Stimulated activated CD4-positive, alpha-beta T cell treated with anti-CD3 and anti-CD28 coated beads, Interleukin-4, amount 100 ng/mL, for 24 hours (primary cell): ENCODE measurements around the gene LYL1.

ENCODE experiments used
- DNase-seq: peaks from one replicate; pipeline ENCODE4 v3.0.0-alpha.2; 2020

LYL1 gene

DNA sequence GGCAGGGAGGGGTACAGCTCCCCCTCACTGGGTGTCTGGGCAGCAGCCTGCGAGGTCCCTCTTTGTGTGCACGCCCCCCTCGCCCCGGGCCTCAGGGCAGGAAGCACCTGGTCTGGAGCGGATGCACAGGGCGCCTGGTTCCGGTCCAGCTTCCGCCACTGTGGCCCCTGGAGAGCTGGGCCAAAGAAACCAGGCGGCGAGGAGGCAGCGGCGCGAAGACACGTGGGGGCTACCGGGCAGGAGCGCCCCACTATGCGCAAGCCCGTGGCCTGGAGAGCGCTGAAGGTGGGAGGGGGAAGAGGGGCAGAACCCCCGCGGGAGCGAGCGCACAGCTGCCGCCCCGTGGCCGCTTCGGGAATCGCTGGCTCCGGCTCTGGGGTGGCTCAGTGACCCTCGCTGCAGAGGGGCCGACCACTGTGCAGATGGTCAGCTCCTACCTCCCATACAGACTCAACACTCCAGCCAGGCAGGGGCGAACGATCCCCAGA lies 1.7 kb upstream of the LYL1 start:
- DNase-seq = peak; percentile 66

DNA sequence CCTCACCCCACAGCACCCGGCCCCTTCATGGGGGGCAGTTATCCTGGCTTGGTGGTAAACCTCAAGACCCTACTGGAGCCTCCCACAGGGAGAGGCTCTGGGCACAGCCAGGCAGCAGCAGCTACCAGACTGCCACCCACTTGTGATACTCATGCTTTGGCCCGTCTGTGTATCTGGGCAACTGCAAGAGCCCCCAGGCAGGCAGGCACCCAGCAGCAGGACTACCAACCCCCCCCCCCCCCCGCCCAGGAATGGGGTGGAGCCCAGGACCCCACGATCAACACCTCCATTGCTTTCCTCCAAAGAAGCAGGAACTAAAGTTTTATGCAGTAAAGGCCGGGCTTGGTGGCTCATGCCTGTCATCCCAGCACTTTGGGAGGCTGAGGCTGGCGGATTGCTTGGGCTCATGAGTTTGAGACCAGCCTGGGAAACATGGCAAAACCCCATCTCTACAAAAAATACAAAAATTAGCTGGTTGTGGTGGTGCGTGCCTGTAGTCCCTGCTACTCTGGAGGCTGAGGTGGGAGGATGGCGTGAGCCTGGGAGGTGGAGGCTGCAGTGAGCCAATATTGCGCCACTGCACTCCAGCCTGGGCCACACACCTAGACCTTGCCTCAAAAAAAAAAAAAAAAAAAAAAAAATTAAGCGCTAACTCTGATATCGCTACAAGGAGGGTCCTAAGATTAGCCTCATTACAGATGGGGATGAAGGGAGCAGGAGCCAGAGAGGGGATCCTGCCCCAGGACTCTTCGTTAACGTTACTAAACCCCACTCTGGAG lies 1.1 kb upstream of the LYL1 start:
- DNase-seq = no peak

DNA sequence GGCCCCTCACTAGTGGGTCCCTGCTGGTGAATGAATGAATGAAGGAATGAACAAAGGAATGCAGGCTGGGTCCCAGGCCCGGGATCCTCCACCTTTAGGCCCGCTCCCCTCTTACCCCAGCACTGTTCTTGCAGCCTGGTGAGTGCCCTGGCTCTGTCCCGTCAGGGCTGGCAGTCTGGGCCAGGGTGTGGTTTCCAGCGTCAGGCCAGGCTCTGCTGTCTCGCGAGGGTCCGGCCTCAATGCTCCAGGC lies 317 bp downstream of the LYL1 start:
- no peak for DNase-seq

DNA sequence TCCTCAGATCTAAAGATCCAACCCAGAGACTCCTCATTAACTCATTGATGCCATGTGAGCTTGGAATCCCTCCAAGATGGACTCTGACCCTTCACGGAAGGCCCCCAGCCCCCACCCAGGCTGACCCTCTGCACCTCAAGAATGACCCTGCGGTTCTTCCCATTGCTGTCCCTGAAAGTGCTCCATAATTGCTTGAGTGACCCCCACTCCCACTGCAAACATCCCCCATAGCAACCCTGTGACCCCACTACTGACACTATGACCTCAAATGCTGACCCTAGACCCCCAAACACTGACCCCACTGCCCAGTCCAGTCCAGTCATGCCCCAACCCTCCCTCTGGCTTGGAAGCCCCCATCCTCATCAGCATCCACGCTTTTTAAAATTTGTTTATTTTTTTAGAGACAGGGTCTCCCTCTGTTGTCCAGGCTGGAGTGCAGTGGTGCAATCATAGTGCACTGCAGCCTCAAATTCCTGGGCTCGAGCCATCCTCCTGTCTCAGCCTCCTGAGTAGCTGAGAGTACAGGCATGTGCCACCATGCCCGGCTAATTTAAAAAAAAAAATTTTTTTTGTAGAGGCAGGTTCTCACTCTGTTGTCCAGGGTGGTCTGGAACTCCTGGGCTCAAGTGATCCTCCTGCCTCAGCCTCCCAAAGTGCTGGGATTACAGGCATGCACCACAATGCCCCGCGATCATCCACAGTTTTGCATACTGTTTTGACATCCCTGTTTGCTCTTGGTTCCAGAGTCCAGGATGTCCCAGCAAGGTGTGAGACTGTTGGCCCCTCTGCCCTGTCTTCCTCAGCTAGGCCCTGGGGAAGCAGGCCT lies 855 bp downstream of the LYL1 start:
- DNase-seq = no peak

DNA sequence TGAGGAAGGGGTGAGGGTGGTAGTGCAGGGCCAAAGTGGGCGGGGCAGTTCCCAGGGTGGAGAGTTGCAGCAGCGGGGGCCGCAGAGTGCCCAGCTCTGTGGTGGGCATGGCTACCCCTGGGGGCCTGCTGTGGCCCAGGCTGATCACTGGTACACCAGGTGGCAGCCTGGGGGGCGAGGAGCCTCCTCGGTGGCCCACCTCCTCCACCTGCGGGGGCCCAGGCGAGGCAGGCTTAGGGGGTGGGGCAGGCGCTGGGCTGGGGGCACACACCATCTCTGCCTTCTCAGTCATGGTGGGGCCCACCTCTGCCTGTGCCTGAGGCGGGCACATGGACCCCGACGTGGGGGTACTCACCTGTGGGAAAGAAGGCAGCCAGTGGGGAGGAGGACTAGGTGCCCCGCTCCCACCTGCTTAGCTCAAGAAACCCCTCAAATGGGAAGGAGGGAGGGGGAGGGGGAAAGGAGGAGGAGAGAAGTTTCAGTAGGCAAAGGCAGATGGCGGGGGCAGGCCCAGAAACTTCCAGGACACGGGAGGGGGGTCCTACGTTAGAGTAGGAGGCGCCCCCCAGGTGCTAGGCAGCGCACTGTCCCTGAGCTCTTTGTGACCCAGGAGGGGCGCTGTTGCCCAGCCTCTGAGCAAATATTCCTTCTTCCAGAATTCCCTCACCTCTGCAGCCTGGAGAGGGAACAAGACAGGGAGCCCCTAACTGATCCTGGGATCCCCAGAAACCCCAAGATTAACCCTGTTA lies 1.6 kb downstream of the LYL1 start:
- DNase-seq = no peak

DNA sequence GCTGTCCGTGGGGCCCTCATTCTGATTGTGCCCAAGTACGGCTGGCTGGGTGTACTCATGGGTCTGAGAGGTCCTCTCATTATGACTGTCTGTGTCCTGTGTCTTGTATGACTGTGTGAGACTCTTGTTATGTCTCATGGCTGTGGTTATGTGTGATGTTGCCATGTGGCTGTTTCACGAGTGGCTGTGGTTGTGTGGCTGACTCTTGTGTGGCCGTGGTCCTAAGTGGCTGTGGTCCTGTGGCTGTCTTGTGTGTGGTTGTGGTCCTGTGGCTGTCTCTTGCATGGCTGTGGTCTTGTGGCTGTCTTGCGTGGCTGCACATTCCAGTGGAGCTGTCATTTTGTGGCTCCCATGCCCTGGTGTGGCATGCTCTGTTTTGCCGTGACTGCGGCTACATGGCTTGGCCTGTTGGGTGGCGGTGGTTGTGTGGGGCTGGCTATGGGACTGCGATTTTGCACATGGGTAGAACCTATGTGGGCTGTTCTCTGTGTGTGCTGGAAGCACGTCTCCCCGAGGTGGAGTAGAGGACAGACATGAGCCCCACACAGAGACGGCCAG lies 2.5 kb downstream of the LYL1 start:
- DNase-seq = peak; percentile 73

DNA sequence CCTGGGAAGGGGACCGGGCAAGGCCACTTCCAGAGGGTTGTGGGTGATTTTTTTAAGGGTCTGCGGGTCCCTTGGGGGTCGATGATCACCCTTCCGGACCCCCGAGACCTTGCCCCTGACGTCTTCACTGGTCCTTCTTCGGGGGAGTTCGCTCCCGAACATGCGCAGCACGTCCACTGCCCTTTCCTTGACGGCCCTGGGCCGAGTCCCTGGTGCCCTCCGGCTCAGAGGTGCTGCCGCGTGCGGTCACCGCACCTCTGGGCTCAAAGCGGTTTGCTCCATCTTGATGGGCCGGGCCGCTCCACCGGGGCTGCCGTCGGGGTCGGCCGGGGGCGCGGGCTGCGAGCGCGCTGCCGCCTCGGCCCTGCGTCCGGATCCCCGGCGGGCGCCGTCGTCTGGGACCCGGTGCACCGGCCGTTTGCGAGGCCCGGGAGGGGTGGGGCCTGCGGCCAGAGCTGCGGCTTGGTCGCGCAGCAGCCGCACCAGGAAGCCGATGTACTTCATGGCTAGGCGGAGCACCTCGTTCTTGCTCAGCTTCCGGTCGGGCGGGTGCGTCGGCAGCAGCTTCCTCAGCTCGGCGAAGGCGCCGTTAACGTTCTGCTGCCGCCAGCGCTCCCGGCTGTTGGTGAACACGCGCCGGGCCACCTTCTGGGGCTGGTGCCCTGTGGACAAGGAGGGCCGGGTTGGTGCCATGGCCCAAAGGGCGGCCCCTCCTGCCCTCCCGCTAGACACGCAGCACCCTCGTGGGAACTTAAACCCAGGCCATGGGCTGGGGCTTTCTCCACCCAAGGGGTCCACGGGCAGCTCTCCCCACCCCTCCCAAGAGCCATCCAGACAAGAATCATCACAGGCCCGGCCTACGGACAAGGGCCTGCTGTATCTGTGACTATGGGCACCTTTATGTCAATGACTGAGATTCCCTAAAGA lies 3.3 kb downstream of the LYL1 start:
- DNase-seq = peak; percentile 76

DNA sequence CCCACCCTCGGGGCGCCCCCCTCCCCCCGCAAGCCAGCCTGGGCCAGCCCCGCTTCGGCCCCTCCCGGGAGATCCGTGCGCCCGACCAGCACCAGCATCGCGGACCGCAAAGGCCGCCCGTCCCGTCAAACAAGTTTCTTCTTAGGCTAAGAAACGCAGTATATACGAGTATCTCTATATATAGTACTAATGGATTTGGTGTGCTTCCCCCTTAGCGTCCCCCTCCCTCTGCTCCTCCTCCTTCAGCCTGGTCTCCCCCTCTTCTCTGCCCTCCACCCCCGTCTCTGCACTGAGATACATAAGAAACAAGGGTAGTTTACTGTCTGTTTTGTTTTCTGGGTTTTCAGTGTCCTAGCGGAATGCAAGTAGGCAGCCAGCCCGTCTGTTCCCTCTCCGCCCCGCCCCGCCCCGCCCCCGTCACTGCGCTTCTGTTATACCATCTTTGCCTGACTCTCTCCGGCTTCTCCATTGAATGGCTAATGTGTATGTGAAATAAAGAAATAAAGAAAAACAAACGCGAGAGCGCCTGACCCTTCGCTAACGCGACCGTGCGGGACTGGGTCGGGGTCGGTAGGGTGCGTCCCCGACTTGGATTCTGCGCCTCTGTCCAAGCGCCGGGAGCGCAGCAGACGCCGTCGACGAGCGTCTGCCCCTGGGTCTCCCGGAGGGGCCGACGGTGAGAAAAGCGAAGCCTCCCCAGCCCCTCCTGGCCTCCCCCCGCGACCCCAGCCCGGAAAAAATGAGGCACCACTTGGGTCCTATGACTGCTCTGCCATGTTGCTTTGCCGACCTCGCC lies 4.2 kb downstream of the LYL1 start:
- no peak for DNase-seq

DNA sequence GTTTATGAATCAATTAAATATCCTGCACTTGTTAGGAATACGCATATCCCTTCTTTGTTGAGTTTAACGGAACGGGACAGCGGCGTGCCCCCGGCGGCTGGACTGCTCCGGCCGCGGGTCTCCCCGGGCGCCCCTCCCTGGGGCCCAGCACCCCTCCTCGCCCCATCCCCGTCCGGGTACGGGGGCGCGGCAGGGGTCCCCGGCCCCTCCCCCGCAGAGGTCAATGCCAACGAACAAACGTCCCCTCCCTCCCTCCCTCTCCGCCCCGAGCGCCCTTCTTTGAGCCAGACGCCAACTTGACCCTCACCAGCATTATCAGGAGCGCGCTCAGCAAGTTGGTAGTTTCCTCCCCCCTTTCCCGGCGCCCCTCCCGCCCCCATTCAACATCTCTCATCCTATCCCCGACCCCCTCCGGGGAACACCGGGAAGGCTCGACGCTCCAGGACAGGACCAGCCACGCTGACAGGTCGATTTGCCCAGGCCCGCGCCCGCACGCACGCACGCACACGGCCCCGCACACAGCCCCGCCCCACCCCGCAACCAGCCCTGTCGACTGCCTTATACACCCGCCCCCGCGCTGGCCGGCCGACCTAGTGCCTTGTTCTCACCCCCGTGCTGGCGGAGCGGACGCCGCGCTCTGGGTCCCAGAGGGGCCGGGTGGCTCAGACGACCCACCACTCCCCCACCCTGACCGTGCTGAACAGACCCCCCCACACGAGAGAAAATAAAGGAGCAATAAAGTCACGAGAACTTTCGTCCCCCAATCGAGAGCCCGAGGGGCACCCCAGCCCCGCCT lies 5.0 kb downstream of the LYL1 start:
- DNase-seq = no peak

DNA sequence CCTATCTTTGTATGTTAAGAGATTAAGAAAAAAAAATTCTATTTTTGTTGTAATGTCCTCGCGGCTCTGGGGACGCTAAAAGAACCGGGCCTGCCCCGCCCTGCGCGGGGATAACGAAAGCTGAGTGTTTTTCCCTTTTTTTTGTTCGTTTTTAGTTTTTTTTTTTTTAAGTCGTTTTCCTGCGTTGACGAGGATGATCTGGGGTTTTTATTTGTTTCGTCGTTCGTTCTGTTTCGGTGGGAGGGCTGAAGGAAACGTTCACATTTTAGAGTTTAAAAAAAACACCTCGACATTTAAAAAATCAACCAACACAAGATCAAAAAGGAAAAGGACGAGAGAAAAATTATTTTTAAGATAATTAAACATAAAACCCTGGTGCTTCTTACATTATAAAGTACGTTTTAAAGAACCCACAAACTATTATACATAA lies 5.6 kb downstream of the LYL1 start:
- no peak for DNase-seq

DNA sequence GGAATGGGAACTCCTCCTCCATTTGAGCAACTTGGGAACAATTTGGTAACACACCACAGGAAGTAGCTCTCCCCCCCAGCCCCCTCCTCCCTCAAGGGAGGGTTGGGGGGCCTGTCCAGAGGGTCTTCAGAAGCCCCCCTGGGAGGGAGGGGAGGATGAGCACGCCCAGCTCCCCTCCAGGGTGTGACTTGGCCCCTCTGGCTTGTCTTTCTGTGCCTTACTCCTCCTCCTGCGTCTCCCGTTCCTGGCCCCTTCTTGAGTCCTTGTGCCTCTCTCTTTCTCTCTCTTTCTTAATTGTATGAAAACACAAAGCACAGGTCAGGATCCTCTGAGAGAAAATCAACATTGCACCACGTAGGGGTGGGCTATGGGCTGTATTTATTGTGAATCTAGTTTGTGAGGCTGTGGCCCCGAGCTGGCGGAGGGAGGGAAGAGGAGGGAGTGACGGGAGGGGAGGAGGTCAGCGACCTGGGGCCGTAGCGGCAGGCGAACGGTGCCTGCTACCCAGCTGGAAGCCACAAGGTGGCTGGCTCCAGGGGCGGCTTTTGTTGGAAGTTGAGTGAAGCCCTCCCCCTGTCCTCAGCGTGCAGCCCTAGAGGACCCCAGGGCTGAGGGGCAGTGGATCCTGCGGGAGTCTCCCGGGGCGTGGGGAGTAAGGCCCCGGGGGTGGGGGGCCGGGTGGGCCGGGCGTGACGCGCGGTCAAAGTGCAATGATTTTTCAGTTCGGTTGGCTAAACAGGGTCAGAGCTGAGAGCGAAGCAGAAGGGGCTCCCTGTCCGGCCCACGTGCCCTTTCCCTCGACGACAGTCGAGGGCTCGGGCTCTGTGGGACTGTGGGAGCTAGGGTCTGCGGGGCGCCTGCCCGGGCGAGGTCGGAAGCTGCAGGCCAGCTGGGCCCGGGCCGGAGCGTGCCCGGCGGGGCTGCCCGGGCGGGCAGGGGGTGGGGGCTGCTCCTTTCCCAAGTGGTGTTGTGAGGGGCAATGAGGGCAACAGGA lies 6.4 kb downstream of the LYL1 start:
- DNase-seq = no peak

DNA sequence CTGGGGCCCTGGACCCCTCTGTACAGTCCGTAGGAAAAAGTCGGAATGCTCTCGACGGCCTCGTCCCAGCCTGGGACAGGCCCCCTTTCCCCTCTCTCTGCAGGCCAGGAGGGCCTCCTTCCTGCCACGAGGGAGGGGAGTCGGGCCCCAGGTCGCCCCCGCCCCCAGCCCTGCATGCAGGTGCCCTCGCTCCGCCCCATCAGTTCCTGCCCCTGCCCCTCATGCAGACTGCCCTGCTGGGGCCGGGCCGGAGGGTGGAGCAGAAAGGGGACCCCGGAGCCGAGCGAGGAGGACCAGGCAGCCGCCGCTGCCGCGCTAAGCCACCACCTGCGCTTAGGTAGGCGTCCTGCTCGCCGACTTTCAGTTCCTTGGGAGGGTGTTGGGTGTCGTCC lies 7.3 kb downstream of the LYL1 start:
- no peak for DNase-seq

DNA sequence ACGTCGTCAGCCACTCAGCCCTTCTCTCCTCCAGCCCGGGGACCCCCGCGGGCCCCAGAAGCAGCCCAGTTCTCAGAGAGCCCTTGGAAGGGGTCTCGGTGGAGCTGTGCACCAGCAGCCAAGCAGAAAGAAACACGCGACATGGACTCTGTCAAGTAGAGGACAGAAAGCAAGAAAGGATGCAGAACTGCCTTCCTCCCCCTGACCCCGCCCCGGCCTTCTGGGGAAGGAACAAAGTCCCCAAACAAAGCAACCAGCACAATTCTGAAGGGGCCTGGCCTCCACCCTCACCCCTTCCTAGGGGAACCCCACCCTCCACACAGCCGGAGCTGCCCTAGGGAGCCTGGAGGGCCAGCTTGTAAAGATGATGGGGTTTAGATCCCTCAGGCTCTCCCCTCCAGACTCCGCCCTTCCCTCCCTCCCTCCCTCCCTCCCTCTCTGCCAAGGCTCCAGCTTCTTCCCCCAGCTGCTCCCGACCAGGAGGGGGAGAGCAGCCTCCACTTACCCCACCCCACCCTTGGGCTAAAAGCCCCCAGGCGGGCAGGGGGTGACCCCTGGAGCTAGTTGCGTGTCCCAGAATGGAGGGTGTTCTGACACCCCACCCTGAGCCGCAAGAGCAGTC lies 7.8 kb downstream of the LYL1 start:
- DNase-seq = no peak

DNA sequence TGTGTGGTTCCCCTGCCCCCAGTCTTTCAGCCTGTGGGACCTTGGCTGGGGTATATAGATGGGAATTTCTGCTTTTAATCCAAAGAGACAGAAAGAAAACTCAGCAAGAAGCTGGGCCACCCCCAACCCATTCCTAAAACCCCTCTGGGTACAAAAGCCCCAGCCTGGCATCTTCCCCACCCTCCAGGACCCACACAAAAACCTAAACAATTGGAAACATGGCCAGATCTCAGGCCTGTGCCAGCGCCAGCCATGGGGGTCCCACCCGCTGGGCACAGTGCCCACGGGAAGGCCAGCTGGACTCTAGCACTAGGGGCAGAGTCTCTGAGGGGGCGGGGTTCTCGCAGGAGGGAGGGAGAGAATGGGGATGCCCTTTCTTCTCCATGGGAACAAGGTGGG lies 8.6 kb downstream of the LYL1 start:
- no peak for DNase-seq

DNA sequence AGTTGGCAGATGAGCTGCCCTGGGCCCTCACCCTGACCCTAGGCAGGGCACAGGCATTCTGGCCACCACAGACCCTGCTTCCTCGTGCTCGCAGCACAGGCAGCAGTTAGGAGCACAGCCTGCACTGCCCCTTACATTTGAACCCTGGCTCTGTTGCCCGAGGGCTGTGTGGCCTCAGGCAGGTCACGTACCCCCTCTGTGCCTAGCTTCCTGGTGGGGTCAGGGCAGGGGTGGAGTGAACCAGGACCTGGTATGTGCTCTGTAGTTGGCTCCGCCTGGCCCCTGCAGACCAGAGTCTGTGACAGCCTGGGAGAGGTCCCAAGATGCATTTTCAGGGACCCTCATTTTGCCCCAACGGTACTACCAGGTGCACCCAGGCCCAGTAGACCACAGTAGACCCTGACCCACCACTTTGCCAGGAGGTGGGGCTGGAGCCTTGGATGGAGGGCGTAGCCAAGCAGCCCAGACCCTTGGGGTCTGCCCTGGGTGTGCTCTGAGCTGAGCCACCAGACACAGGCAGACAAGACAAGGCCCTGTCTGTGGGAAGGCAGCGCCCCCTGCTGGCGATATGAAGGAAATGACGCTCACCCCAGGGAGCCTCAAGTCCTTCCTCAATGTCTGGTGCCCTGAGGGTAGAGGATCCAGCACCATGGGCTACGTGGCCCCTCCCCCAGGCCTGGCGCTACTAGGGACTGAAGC lies 9.1 kb downstream of the LYL1 start:
- peak; percentile 83 for DNase-seq

DNA sequence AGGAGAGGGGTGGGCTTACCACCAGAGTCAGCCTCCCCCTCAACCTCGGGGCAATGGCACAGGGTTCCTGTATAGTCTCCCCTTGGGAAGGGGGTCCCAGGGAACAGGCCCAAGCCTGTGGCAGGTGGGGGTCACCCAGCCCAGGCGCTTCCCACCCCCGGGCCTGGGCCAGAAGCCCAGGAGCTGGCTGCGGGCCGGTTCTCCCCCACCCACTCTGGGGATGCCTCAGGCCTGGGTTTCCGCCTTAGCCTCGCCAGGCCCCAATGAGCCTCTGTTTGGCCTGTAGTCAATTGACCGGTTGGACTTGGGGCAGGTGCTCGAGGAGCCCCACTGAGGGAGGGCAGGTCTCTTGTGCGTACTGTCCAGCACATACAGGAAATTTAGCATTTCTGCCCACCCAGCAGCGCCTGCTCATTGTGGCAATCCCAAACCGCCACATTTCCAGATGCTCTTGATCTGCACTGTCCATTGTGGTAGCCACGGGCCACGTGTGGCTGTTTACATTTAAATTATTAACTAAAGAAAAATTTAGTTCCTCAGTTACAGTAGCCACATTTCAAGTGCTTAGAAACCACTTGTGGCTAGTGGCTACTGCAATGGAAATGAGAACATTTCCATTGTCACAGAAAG lies 9.9 kb downstream of the LYL1 start:
- no peak for DNase-seq

DNA sequence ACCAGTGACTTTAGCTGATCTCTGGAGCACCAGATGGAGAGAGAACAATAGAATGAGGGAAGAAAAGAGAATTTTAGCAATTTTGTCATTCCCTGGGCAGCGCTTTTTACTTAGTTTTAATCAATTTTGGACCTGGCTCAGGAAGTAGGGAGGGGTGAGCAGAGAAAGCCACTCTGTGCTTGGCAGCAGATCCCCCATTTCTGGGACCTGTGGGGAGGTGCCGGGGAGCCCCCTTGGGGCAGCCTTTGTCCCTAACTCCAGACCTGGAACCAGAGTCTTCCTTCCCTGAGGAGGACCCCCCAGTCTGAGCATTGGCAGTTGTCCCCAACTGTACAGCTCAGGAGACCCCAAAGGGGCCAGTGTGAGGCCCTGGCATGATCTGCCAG lies 10.5 kb downstream of the LYL1 start:
- DNase-seq = no peak
